Stimulated activated CD4-positive, alpha-beta T cell treated with anti-CD3 and anti-CD28 coated beads, TNF-alpha, amount 100 ng/mL, for 24 hours (primary cell): ENCODE results near the gene RBM42.
"Not testable (repeated sequence)": the region's sequence is repeated elsewhere in the genome, so short reads cannot be mapped to it uniquely, and the experiment has no call there.

Experiments used
- DNase-seq, 3 experiments: peaks; one replicate each; pipeline ENCODE4 v3.0.0-alpha.2; 2020; ENCODE audit warnings: low read depth in 3 of 3

Gene RBM42

GRCh38 chr19:35654828-35655227 is 26.0 kb downstream of the RBM42 start:
- DNase-seq, result not testable (repeated sequence)

- DNase-seq, result no peak
These were observed 26.8 kb downstream of the RBM42 start for GRCh38 chr19:35655600-35655999.

DNA sequence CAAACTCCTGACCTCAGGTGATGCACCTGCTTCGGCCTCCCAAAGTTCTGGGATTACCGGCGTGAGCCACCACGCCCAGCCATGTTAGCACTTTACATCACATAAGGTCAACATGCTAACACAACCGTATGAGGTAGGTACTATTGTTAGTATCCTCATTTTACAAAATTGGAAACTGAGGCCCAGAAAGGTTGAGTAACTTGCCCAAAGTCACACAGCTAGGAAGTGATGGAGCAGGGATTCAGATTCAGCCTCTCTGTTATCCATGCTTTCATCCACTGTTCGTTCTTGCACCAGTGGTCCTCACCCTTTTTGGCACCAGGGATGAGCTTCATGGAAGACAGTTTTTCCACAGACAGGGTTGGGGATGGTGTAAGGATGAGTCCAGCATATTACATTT is 27.9 kb downstream of the RBM42 start:
- DNase-seq, result no peak

DNA sequence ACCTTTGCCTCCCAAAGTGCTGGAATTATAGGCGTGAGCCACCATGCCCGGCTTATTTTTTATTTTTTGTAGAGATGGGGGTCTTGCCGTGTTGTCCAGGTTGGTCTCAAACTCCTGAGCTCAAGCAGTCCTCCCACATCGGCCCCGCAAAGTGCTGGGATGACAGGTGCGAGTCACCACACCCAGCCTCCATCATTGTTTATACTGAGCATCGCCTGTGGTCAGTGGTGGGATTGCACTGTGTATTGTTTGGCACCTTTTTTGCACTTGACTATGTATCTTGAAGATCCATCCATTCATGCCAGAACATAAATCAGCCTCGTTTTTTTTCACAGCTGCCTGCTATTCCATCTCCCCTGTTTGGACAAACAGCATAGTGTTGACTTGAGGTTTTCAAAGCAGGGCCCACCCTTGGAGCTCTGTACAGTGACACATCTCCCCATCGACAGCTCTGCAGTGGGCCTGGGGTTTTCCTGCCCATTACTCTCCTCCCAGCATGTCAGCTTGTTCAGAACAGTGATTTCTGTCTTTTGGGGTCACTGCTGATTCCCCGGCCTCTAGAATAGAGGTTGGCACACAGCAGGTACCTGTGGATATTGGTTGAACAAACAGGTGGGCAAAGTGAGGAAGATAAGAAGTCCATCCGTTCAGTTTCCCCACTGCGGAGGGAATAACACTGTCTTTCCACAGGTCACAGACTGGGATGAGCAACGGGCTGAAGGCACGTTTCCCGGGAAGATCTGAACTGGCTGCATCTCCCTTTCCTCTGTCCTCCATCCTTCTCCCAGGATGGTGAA is 29.3 kb downstream of the RBM42 start:
- no peak for DNase-seq

DNA sequence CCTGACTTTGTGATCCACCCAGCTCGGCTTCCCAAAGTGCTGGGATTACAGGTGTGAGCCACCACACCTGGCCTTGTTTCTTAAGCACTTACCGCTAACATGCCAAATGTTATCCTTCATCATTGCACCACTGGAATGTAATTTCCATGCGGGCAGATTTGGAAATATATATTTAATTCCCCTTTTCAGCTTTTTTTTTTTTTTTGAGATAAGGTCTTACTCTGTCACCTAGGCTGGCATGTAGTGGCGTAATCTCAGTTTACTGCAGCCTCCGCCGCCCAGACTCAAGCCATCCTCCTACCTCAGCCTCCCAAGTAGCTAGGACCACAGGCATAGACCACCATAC is 33.1 kb downstream of the RBM42 start:
- DNase-seq, result no peak

- DNase-seq, result no peak
These were observed 35.1 kb downstream of the RBM42 start for GRCh38 chr19:35663981-35664380.

- DNase-seq, result no peak
These were observed 36.3 kb downstream of the RBM42 start for GRCh38 chr19:35665157-35665556.

- DNase-seq, result no peak
These were observed 36.8 kb downstream of the RBM42 start for GRCh38 chr19:35665604-35666003.

GRCh38 chr19:35666251-35666913 is 37.5 kb downstream of the RBM42 start, which contains the start of gene UPK1A:
Gene UPK1A (plus strand): TSS chr19:35666517. CDS start chr19:35666813, 296 bp downstream.
- no peak for DNase-seq

DNA sequence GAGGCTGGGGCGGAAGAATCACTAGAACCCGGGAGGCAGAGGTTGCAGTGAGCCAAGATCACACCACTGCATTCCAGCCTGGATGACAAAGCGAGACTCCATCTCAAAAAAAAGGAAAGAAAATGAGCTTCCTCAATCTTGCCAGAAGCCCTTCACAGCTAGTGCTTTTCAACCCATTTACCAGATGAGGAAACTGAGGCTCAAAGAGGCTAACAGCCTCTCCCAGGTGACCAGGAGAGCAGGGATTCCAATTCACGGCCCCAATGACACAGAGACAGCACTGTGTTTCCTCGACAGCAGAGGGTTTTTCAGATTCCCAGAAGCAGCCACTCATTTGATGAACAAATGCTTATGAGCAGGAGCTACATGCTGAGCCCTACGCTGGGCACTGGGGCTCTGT is 40.7 kb downstream of the RBM42 start:
- DNase-seq, result no peak

- no peak for DNase-seq
These were observed 41.1 kb downstream of the RBM42 start for GRCh38 chr19:35669974-35670373.

GRCh38 chr19:35670686-35671085 is 41.9 kb downstream of the RBM42 start:
- DNase-seq, result no peak

DNA sequence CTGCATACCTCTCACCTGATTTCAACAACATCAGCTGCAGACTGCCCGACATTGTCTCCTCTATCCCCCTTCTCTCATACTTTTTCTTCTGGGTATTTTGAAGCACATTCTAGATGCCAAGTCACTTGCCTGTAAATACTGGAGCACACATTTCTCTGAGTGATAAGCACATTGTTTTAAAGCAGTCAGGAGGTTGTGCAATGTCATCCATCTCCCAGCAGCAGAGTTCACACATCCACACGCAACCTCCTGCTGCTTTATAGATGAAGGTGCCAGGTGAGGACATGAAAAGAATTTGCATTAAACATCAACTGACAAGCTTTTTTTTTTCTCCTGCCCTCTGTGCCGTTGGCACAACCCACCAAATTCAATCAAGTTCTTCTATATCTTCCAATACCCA is 43.0 kb downstream of the RBM42 start:
- no peak for DNase-seq

- peak; percentile 11 to 58 (median 19) for DNase-seq
These were observed 44.4 kb downstream of the RBM42 start for GRCh38 chr19:35673121-35673804.

GRCh38 chr19:35675589-35676140 is 46.8 kb downstream of the RBM42 start:
- no peak for DNase-seq
